CD14-positive monocyte (primary cell): ENCODE measurements around the gene PDE4D. TPM values are rescaled to one million over a fixed set of nuclear protein-coding genes. Genes with fewer than 3 reads are reported as not detected.

ENCODE experiments used
- DNase-seq, 3 donors: peaks; one replicate each; pipeline ENCODE4 v3.0.0-alpha.2; 2011 to 2022
- H2AFZ ChIP-seq: 2 replicates; pipeline ENCODE4 v1.6.0; 2012; ENCODE audit warnings: mild to moderate bottlenecking, low read depth, low read length, inconsistent platforms; ENCODE audit not compliant: insufficient read depth, poor library complexity, severe bottlenecking
- H3K27ac ChIP-seq, 2 donors: 1 replicate in 1 of 2; 2 replicates in 1 of 2; pipeline ENCODE4 v1.5.1; 2012 to 2013; ENCODE audit warnings: low read length in 2 of 2, control low read depth in 1 of 2, inconsistent platforms in 1 of 2, low read depth in 1 of 2, mild to moderate bottlenecking in 1 of 2
- H3K27me3 ChIP-seq, 2 donors: one replicate each; pipeline versions ENCODE4 v1.6.0 to v1.6.1; 2011 to 2013; ENCODE audit warnings: low read length in 2 of 2; ENCODE audit not compliant: control insufficient read depth in 2 of 2, insufficient read depth in 2 of 2
- H3K36me3 ChIP-seq, 2 donors: replicated peaks in 1 of 2; 1 replicate in 1 of 2; 2 replicates in 1 of 2; pipeline versions ENCODE4 v1.5.1 to v1.6.1; 2012 to 2013; ENCODE audit warnings: low read length in 2 of 2, control low read depth in 1 of 2, inconsistent platforms in 1 of 2, mild to moderate bottlenecking in 1 of 2; ENCODE audit not compliant: insufficient read depth in 2 of 2, control insufficient read depth in 1 of 2
- H3K4me1 ChIP-seq, 2 donors: 1 replicate in 1 of 2; 2 replicates in 1 of 2; pipeline versions ENCODE4 v1.5.1 to v1.6.1; 2012 to 2013; ENCODE audit warnings: low read length in 2 of 2, control low read depth in 1 of 2, inconsistent platforms in 1 of 2, mild to moderate bottlenecking in 1 of 2, moderate library complexity in 1 of 2; ENCODE audit not compliant: insufficient read depth in 2 of 2, control insufficient read depth in 1 of 2
- H3K4me2 ChIP-seq: replicated peaks from 2 replicates; pipeline ENCODE3; 2012; ENCODE audit warnings: low read length, moderate library complexity, mild to moderate bottlenecking; ENCODE audit not compliant: poor library complexity, severe bottlenecking; ENCODE audit errors: extremely low read depth
- H3K4me3 ChIP-seq, 3 experiments: fragments of 200-600 bp in 1 of 3; sonication (generic) in 1 of 3; replicated peaks in 1 of 3; 1 replicate in 2 of 3; 2 replicates in 1 of 3; pipeline ENCODE4 v1.5.1; 2011 to 2013; ENCODE audit warnings: low read length in 3 of 3, mild to moderate bottlenecking in 3 of 3, control low read depth in 2 of 3, low read depth in 2 of 3, inconsistent platforms in 1 of 3, moderate library complexity in 1 of 3
- H3K79me2 ChIP-seq: 2 replicates; pipeline ENCODE4 v1.6.0; 2012; ENCODE audit warnings: mild to moderate bottlenecking, control low read depth, inconsistent platforms, low read length, moderate library complexity; ENCODE audit not compliant: insufficient read depth
- H3K9ac ChIP-seq: 2 replicates; pipeline ENCODE4 v1.6.0; 2017; ENCODE audit warnings: low read length, mild to moderate bottlenecking; ENCODE audit not compliant: insufficient read depth, poor library complexity, severe bottlenecking
- H3K9me3 ChIP-seq, 2 donors: replicated peaks in 1 of 2; 1 replicate in 1 of 2; 2 replicates in 1 of 2; pipeline versions ENCODE4 v1.5.1 to v1.6.1; 2012 to 2013; ENCODE audit warnings: low read length in 2 of 2, control low read depth in 1 of 2; ENCODE audit not compliant: control insufficient read depth in 1 of 2, insufficient read depth in 1 of 2
- H4K20me1 ChIP-seq: 2 replicates; pipeline ENCODE4 v1.6.0; 2012; ENCODE audit warnings: mild to moderate bottlenecking, low read length, control low read depth, moderate library complexity; ENCODE audit not compliant: insufficient read depth
- H3K27ac Mint-ChIP-seq, 7 donors: one replicate each; pipeline ENCODE4 v1.8.0; 2020; ENCODE audit warnings: mild to moderate bottlenecking in 7 of 7, mixed read lengths in 7 of 7, moderate library complexity in 6 of 7, inconsistent platforms in 2 of 7
- H3K27me3 Mint-ChIP-seq, 3 donors: one replicate each; pipeline ENCODE4 v1.8.0; 2021 to 2022; ENCODE audit warnings: low read depth in 3 of 3, mild to moderate bottlenecking in 3 of 3, mixed read lengths in 3 of 3, moderate library complexity in 3 of 3, inconsistent platforms in 1 of 3
- H3K36me3 Mint-ChIP-seq, 2 donors: one replicate each; pipeline ENCODE4 v1.8.0; 2020; ENCODE audit warnings: mixed read lengths in 2 of 2, inconsistent platforms in 1 of 2, mild to moderate bottlenecking in 1 of 2
- H3K4me1 Mint-ChIP-seq: one replicate; pipeline ENCODE4 v1.8.0; 2020; ENCODE audit warnings: mild to moderate bottlenecking, mixed read lengths
- H3K4me3 Mint-ChIP-seq, 2 donors: one replicate each; pipeline ENCODE4 v1.8.0; 2020; ENCODE audit warnings: mild to moderate bottlenecking in 2 of 2, mixed read lengths in 2 of 2, moderate library complexity in 1 of 2
- H3K9me3 Mint-ChIP-seq, 7 donors: one replicate each; pipeline ENCODE4 v1.8.0; 2020 to 2022; ENCODE audit warnings: mixed read lengths in 7 of 7, mild to moderate bottlenecking in 6 of 7, moderate library complexity in 6 of 7, inconsistent platforms in 2 of 7
- CTCF ChIP-seq: fragments of 200-600 bp; IDR thresholded peaks from one replicate; pipeline ENCODE4 v1.8.0; 2022; ENCODE audit warnings: antibody characterized with exemption, mild to moderate bottlenecking
- WGBS: methylation state at CpG from one replicate; pipeline ENCODE4 v1.1.5; 2013; ENCODE audit warnings: missing lambda C conversion rate; ENCODE audit not compliant: insufficient coverage; 5-methylcytosine and 5-hydroxymethylcytosine counted together
- intact Hi-C, 2 donors: fragments of 100-400 bp; cut with micrococcal nuclease; formaldehyde crosslinking; loops; one replicate each; pipeline versions ENCODE4 v1.15.0 to v1.15.1; 2023
- polyA plus RNA-seq, 3 donors: library from polyadenylated mRNA; depleted of rRNA in 1 of 3; unstranded in 2 of 3; stranded (reverse) in 1 of 3; fragments of 300-500 nt in 2 of 3; fragments of >200 nt in 1 of 3; fragmentation: Illumina TruSeq in 2 of 3; gene quantifications; 1 replicate in 2 of 3; 2 replicates in 1 of 3; pipeline ENCODE4 v1.2.3, GENCODE V29; 2012 to 2021

Gene PDE4D
- polyA plus RNA-seq, 3 donors = 1.9 to 3.4 (median 2.8) TPM

GRCh38 chr5:59923465-59923864 is 29.9 kb upstream of the PDE4D start:
- H3K4me3 ChIP-seq = no peak overlapping the region
- H3K79me2 ChIP-seq = no peaks in the 10 kb centered on the region
- H3K9me3 Mint-ChIP-seq = peaks cover 0 to 5% (median 0%) of the 10 kb centered on the region in 7 donors
- no peaks in the 10 kb centered on the region for H4K20me1 ChIP-seq
- no peaks in the 10 kb centered on the region for H3K36me3 ChIP-seq
- 95% methylated on average over 3 of the region's 3 CpGs for WGBS
- no peak overlapping the region for H2AFZ ChIP-seq
- H3K4me3 Mint-ChIP-seq = no peak overlapping the region
- no peak for TF ChIP-seq CTCF
- no peak overlapping the region for H3K4me2 ChIP-seq
- no peaks in the 10 kb centered on the region for H3K4me1 ChIP-seq
- H3K27ac Mint-ChIP-seq = no peak overlapping the region
- H3K4me1 Mint-ChIP-seq = no peaks in the 10 kb centered on the region
- H3K27me3 Mint-ChIP-seq = no peaks in the 10 kb centered on the region
- DNase-seq = no peak
- intact Hi-C loops = no loop called here
- H3K36me3 Mint-ChIP-seq = peaks cover 18 to 27% of the 10 kb centered on the region in 2 donors
- no peak overlapping the region for H3K27ac ChIP-seq
- H3K9me3 ChIP-seq = no peaks in the 10 kb centered on the region
- H3K27me3 ChIP-seq = no peaks in the 10 kb centered on the region
- H3K9ac ChIP-seq = no peak overlapping the region

GRCh38 chr5:59922220-59922619 is 28.7 kb upstream of the PDE4D start:
- no peak overlapping the region for H3K4me2 ChIP-seq
- no peaks in the 10 kb centered on the region for H3K27me3 Mint-ChIP-seq
- H3K4me3 Mint-ChIP-seq = no peak overlapping the region
- H3K36me3 ChIP-seq = no peaks in the 10 kb centered on the region
- H3K36me3 Mint-ChIP-seq = peaks cover 21 to 29% of the 10 kb centered on the region in 2 donors
- H3K27me3 ChIP-seq = no peaks in the 10 kb centered on the region
- no peaks in the 10 kb centered on the region for H3K4me1 Mint-ChIP-seq
- H3K79me2 ChIP-seq = no peaks in the 10 kb centered on the region
- H3K9me3 ChIP-seq = no peaks in the 10 kb centered on the region
- TF ChIP-seq CTCF = no peak
- no peak overlapping the region for H2AFZ ChIP-seq
- no peak overlapping the region for H3K9ac ChIP-seq
- H3K27ac ChIP-seq = no peak overlapping the region
- H3K4me3 ChIP-seq = no peak overlapping the region
- H3K4me1 ChIP-seq = no peaks in the 10 kb centered on the region
- WGBS = no CpG with 5 or more reads among the region's 1 CpG
- DNase-seq = no peak
- no peak overlapping the region for H3K27ac Mint-ChIP-seq
- peaks cover 0 to 5% (median 0%) of the 10 kb centered on the region in 7 donors for H3K9me3 Mint-ChIP-seq
- intact Hi-C loops = no loop called here
- no peaks in the 10 kb centered on the region for H4K20me1 ChIP-seq
